HepG2 (cell line): ENCODE data around the gene ZNF17. TPM values are rescaled to one million over a fixed set of nuclear protein-coding genes. Genes with fewer than 3 reads are reported as not detected.

ENCODE experiments used
- AGO2 ChIP-seq: fragments of 200-400 bp; formaldehyde crosslinking; optimal IDR thresholded peaks from 2 replicates; pipeline ENCODE3; 2017; ENCODE audit warnings: mild to moderate bottlenecking, low read depth, low read length, moderate library complexity
- BCL6 ChIP-seq: IDR thresholded peaks from 2 replicates; pipeline ENCODE4 v1.6.1; 2016; ENCODE audit warnings: missing genetic modification reagents, missing compliant biosample characterization
- DR1 ChIP-seq: sonication (generic); formaldehyde crosslinking; IDR thresholded peaks from 2 replicates; pipeline ENCODE4 v1.8.0; 2021; ENCODE audit warnings: mild to moderate bottlenecking, missing genetic modification reagents, inconsistent platforms
- FOXO1 ChIP-seq: sonication (generic); formaldehyde crosslinking; IDR thresholded peaks from 2 replicates; pipeline ENCODE4 v1.4.0; 2020; ENCODE audit warnings: missing genetic modification reagents
- HCFC1 ChIP-seq: fragments of 150-350 bp; IDR thresholded peaks from 2 replicates; pipeline ENCODE4 v1.6.1; 2014; ENCODE audit warnings: low read depth, low read length
- HOXA3 ChIP-seq: sonication (generic); formaldehyde crosslinking; IDR thresholded peaks from 2 replicates; pipeline ENCODE4 v1.5.0; 2020; ENCODE audit warnings: missing genetic modification reagents
- KAT2B ChIP-seq: fragments of 150-350 bp; IDR thresholded peaks from 2 replicates; pipeline ENCODE4 v1.6.1; 2014; ENCODE audit warnings: low read depth, low read length, borderline replicate concordance
- SMYD3 ChIP-seq: sonication (generic); formaldehyde crosslinking; IDR thresholded peaks from 2 replicates; pipeline ENCODE4 v1.8.1; 2023; ENCODE audit warnings: mild to moderate bottlenecking, missing genetic modification reagents
- TBX2 ChIP-seq: sonication (generic); formaldehyde crosslinking; IDR thresholded peaks from 2 replicates; pipeline ENCODE4 v1.5.0; 2020; ENCODE audit warnings: missing genetic modification reagents, mild to moderate bottlenecking, borderline replicate concordance
- TCF12 ChIP-seq, 2 experiments: fragments of 450-650 bp in 1 of 2; sonication (generic) in 1 of 2; formaldehyde crosslinking in 1 of 2; IDR thresholded peaks; 2 replicates each; pipeline versions ENCODE4 v1.6.1 to v1.8.0; 2017 to 2022; ENCODE audit warnings: antibody characterized with exemption in 1 of 2, mild to moderate bottlenecking in 1 of 2, missing genetic modification reagents in 1 of 2, moderate library complexity in 1 of 2
- ZBTB3 ChIP-seq: sonication (generic); formaldehyde crosslinking; IDR thresholded peaks from 2 replicates; pipeline ENCODE4 v1.4.0; 2020; ENCODE audit warnings: low read depth, mild to moderate bottlenecking, moderate library complexity, missing genetic modification reagents, borderline replicate concordance
- ZNF160 ChIP-seq: sonication (generic); formaldehyde crosslinking; IDR thresholded peaks from 2 replicates; pipeline ENCODE4 v1.8.0; 2022; ENCODE audit warnings: mild to moderate bottlenecking, inconsistent platforms, missing genetic modification reagents
- ZNF354B ChIP-seq: sonication (generic); formaldehyde crosslinking; IDR thresholded peaks from 2 replicates; pipeline ENCODE4 v1.8.0; 2022; ENCODE audit warnings: mild to moderate bottlenecking, missing genetic modification reagents
- ZNF547 ChIP-seq: sonication (generic); formaldehyde crosslinking; IDR thresholded peaks from 2 replicates; pipeline ENCODE4 v1.5.1; 2020; ENCODE audit warnings: mild to moderate bottlenecking, missing genetic modification reagents
- ZNF597 ChIP-seq: sonication (generic); formaldehyde crosslinking; IDR thresholded peaks from 2 replicates; pipeline ENCODE4 v1.5.0; 2020; ENCODE audit warnings: missing genetic modification reagents
- ZNF652 ChIP-seq: IDR thresholded peaks from 2 replicates; pipeline ENCODE4 v1.6.1; 2016; ENCODE audit warnings: low read depth, borderline replicate concordance
- ZNF7 ChIP-seq: IDR thresholded peaks from 2 replicates; pipeline ENCODE4 v1.6.1; 2016; ENCODE audit warnings: missing biosample characterization, missing genetic modification reagents
- polyA plus RNA-seq, 8 experiments: library from polyadenylated mRNA; depleted of rRNA in 3 of 8; stranded (reverse) in 7 of 8; unstranded in 1 of 8; fragments of >200 nt; fragmentation: Illumina TruSeq in 4 of 8; extraction: Trizol in 4 of 8; gene quantifications; 2 replicates each; pipeline versions ENCODE4 v1.2.1 to v1.2.3, GENCODE V29; 2011 to 2016; ENCODE audit warnings: low read depth in 4 of 8, missing spikeins in 1 of 8, mixed read lengths in 1 of 8; ENCODE audit not compliant: insufficient read depth in 1 of 8
- total RNA-seq, 5 experiments: library from RNA; depleted of rRNA; stranded (reverse); fragments of >200 nt; fragmentation: Illumina TruSeq; extraction: Trizol; gene quantifications; 2 replicates each; pipeline ENCODE4 v1.2.3, GENCODE V29; 2016; ENCODE audit warnings: low read depth in 1 of 5
- TF ChIP-seq, protein P1 (sequence below): sonication (generic); formaldehyde crosslinking; IDR thresholded peaks from 2 replicates; pipeline ENCODE4 v1.8.0; 2022; ENCODE audit warnings: mild to moderate bottlenecking, missing genetic modification reagents
- TF ChIP-seq, protein P2 (sequence below): sonication (generic); formaldehyde crosslinking; IDR thresholded peaks from 2 replicates; pipeline ENCODE4 v1.4.0; 2020; ENCODE audit warnings: mild to moderate bottlenecking, missing genetic modification reagents
- TF ChIP-seq, protein P3 (sequence below): IDR thresholded peaks from 2 replicates; pipeline ENCODE4 v1.6.1; 2016; ENCODE audit warnings: missing compliant biosample characterization, missing genetic modification reagents, borderline replicate concordance
- TF ChIP-seq, protein P4 (sequence below): sonication (generic); formaldehyde crosslinking; IDR thresholded peaks from 2 replicates; pipeline ENCODE4 v1.4.0; 2020; ENCODE audit warnings: missing genetic modification reagents, borderline replicate concordance

The ZNF17 gene
- total and polyA plus RNA-seq, 2 of the 13 experiments (the other 11 are each of a cell fraction or from before 2014, with no cell fraction given): 3.7 to 10.1 TPM

DNA sequence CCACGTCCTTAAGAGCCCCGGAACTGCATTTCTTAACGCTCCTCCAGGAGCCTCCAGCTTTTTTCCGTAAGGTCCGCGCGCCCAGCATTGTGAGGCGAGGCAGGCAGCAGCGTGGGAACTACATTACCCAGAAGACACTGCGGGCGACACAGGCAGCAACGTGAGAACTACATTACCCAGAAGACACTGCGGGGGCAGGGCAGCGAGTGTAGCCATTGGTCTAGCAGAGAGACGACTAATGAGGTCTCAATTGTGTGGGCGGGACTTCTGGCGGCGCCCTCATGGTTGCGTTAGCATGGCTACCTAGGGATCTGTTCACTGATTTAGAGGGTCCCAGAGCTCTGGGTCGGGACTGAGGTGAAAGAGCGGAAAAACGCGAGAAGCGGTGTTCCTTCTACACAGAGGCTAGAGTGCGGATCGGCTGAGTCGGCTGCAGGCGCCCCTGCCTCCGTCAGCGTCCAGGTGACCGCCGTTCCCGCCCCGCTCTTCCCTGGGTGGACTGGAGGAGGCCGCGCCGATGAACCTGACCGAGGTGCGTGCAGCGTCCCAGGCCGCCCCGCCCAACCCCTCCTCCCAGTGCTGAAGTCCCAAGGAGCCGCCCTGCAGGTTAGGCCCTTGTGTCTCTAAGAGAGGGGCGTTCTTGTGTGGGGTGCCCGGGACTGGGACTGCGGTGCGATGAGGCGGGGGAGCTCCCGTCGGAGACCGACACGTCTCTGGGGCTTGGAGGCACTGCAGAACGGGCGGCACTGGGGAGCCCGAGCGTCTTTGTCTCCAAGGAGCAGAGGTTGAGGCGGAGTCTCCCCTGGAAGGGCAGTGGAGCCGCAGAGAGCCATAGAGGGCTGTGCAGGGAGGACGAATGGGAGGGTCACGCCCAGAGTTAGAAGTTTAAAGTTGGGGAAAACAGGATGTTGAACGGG, 24.4 kb downstream of the ZNF17 start, which contains the start of gene ZNF749 (continued):
- TF ChIP-seq, protein P1, sequence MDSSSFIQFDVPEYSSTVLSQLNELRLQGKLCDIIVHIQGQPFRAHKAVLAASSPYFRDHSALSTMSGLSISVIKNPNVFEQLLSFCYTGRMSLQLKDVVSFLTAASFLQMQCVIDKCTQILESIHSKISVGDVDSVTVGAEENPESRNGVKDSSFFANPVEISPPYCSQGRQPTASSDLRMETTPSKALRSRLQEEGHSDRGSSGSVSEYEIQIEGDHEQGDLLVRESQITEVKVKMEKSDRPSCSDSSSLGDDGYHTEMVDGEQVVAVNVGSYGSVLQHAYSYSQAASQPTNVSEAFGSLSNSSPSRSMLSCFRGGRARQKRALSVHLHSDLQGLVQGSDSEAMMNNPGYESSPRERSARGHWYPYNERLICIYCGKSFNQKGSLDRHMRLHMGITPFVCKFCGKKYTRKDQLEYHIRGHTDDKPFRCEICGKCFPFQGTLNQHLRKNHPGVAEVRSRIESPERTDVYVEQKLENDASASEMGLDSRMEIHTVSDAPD (CRISPR knock-in tag): no peak
- TF ChIP-seq ZNF652: no peak
- TF ChIP-seq ZNF547 (CRISPR knock-in tag): no peak
- no peak for TF ChIP-seq ZNF354B (CRISPR knock-in tag)
- no peak for TF ChIP-seq KAT2B
- no peak for TF ChIP-seq FOXO1 (CRISPR knock-in tag)
- TF ChIP-seq ZNF160 (CRISPR knock-in tag): no peak
- peak; percentile 60 for TF ChIP-seq AGO2
- no peak; the same call in 1 of the 2 replicates for TF ChIP-seq BCL6 (CRISPR knock-in tag)
- peak; percentile 96 for TF ChIP-seq HOXA3
- peak; percentile 99 for TF ChIP-seq HCFC1
- TF ChIP-seq, protein P2, sequence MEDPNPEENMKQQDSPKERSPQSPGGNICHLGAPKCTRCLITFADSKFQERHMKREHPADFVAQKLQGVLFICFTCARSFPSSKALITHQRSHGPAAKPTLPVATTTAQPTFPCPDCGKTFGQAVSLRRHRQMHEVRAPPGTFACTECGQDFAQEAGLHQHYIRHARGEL (CRISPR knock-in tag): no peak
- TF ChIP-seq ZNF7 (CRISPR knock-in tag): no peak
- TF ChIP-seq, protein P3, sequence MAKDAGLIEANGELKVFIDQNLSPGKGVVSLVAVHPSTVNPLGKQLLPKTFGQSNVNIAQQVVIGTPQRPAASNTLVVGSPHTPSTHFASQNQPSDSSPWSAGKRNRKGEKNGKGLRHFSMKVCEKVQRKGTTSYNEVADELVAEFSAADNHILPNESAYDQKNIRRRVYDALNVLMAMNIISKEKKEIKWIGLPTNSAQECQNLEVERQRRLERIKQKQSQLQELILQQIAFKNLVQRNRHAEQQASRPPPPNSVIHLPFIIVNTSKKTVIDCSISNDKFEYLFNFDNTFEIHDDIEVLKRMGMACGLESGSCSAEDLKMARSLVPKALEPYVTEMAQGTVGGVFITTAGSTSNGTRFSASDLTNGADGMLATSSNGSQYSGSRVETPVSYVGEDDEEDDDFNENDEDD (CRISPR knock-in tag): 0 out of 2 replicates have a peak, but pooled peaks have one; percentile 31
- no peak for TF ChIP-seq DR1 (CRISPR knock-in tag)
- TF ChIP-seq SMYD3 (CRISPR knock-in tag): no peak
- TF ChIP-seq, protein P4, sequence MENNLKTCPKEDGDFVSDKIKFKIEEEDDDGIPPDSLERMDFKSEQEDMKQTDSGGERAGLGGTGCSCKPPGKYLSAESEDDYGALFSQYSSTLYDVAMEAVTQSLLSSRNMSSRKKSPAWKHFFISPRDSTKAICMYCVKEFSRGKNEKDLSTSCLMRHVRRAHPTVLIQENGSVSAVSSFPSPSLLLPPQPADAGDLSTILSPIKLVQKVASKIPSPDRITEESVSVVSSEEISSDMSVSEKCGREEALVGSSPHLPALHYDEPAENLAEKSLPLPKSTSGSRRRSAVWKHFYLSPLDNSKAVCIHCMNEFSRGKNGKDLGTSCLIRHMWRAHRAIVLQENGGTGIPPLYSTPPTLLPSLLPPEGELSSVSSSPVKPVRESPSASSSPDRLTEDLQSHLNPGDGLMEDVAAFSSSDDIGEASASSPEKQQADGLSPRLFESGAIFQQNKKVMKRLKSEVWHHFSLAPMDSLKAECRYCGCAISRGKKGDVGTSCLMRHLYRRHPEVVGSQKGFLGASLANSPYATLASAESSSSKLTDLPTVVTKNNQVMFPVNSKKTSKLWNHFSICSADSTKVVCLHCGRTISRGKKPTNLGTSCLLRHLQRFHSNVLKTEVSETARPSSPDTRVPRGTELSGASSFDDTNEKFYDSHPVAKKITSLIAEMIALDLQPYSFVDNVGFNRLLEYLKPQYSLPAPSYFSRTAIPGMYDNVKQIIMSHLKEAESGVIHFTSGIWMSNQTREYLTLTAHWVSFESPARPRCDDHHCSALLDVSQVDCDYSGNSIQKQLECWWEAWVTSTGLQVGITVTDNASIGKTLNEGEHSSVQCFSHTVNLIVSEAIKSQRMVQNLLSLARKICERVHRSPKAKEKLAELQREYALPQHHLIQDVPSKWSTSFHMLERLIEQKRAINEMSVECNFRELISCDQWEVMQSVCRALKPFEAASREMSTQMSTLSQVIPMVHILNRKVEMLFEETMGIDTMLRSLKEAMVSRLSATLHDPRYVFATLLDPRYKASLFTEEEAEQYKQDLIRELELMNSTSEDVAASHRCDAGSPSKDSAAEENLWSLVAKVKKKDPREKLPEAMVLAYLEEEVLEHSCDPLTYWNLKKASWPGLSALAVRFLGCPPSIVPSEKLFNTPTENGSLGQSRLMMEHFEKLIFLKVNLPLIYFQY (CRISPR knock-in tag): no peak
- no peak for TF ChIP-seq ZBTB3 (CRISPR knock-in tag)
- peak; percentile 57; the same call in 1 of the 2 replicates for TF ChIP-seq TBX2 (CRISPR knock-in tag)
- TF ChIP-seq TCF12 (IDR thresholded peaks at IDR 0.05): no peak
- TF ChIP-seq TCF12 (CRISPR knock-in tag; IDR thresholded peaks at IDR 0.05): 0 out of 2 replicates have a peak, but pooled peaks have one; percentile 50
- no peak for TF ChIP-seq ZNF597 (CRISPR knock-in tag)
